Left lung (tissue), 10 donors: ENCODE results near the gene NDUFS7. TPM values are rescaled to one million over a fixed set of nuclear protein-coding genes. Genes with fewer than 3 reads are reported as not detected.
A peak's percentile ranks its signal among the peaks of the same experiment; 100 is the strongest.

Experiments
- ATAC-seq: fragments of 200-7000 bp; cut with Tn5 transposase; one replicate; pipeline ENCODE4 v1.9.1; 2020; ENCODE audit warnings: moderate library complexity
- DNase-seq, 4 donors: peaks; one replicate each; pipeline ENCODE4 v3.0.0-alpha.2; 2013 to 2020
- H3K27ac ChIP-seq, 2 donors: fragments of 200-600 bp; sonication (generic) in 1 of 2; one replicate each; pipeline versions ENCODE4 v1.5.0 to v1.8.0; 2020 to 2021
- H3K27me3 ChIP-seq, 2 donors: fragments of 200-600 bp; sonication (generic) in 1 of 2; one replicate each; pipeline versions ENCODE4 v1.5.0 to v1.8.0; 2020 to 2021
- H3K36me3 ChIP-seq, 2 donors: fragments of 200-600 bp; sonication (generic) in 1 of 2; one replicate each; pipeline versions ENCODE4 v1.5.0 to v1.8.0; 2020 to 2021
- H3K4me1 ChIP-seq, 2 donors: fragments of 200-600 bp; one replicate each; pipeline ENCODE4 v1.8.0; 2021
- H3K4me3 ChIP-seq, 2 donors: fragments of 200-600 bp; sonication (generic) in 1 of 2; one replicate each; pipeline versions ENCODE4 v1.5.0 to v1.8.0; 2020 to 2021; ENCODE audit warnings: mild to moderate bottlenecking in 1 of 2
- H3K9me3 ChIP-seq, 2 donors: fragments of 200-600 bp; sonication (generic) in 1 of 2; one replicate each; pipeline versions ENCODE4 v1.5.0 to v1.8.0; 2020 to 2021
- CTCF ChIP-seq, 2 donors: fragments of 200-600 bp; sonication (generic) in 1 of 2; IDR thresholded peaks; one replicate each; pipeline versions ENCODE4 v1.5.0 to v1.8.0; 2021; ENCODE audit warnings: antibody characterized with exemption in 2 of 2
- intact Hi-C, 2 donors: fragments of 100-400 bp; cut with DNase I; formaldehyde crosslinking; loops; one replicate each; pipeline versions ENCODE4 v1.11.2 to v1.14.2; 2022
- polyA plus RNA-seq, 6 donors: library from polyadenylated mRNA; unstranded; fragments of 120-200 nt; gene quantifications; one replicate each; pipeline ENCODE4 v1.2.1, GENCODE V29; 2013; ENCODE audit not compliant: insufficient read length in 6 of 6
- total RNA-seq, 2 donors: library from RNA; stranded (reverse); fragmentation: NEBNext Ultra II Directional; extraction: Animal tissue kit (Norgen Biotek cat#: 25700); gene quantifications; one replicate each; pipeline ENCODE4 v1.2.1, GENCODE V29; 2021
- donor health status: DM: no; HTN: yes; CAD: no.
- donor health status: DM: no; HTN: no; CAD: no.

The NDUFS7 gene
- total and polyA plus RNA-seq, 8 donors = 30.3 to 85.4 (median 42.0) TPM

GRCh38 chr19:1412323-1412923 is 28.7 kb downstream of the NDUFS7 start:
- H3K4me3 ChIP-seq = no peak overlapping the region
- DNase-seq (peak in 2 of 4 donors; percentile 28 to 74), ATAC-seq (no peak)
- intact Hi-C loops = no loop called here
- peak overlapping the region in 1 of 2 donors; percentile 63 for H3K27ac ChIP-seq
- no peak for TF ChIP-seq CTCF (IDR thresholded peaks at IDR 0.05)
- H3K4me1 ChIP-seq = peaks cover 63 to 91% of the 10 kb centered on the region in 2 donors
- H3K9me3 ChIP-seq = no peaks in the 10 kb centered on the region
- no peaks in the 10 kb centered on the region for H3K27me3 ChIP-seq
- peaks cover 6 to 30% of the 10 kb centered on the region in 2 donors for H3K36me3 ChIP-seq

GRCh38 chr19:1412995-1413800 is 29.5 kb downstream of the NDUFS7 start:
- Histone ChIP-seq H3K27ac (peak overlapping the region in 1 of 2 donors; percentile 13), H3K9me3 (no peaks in the 10 kb centered on the region), H3K4me1 (peaks cover 68 to 96% of the 10 kb centered on the region in 2 donors), H3K27me3 (no peaks in the 10 kb centered on the region), H3K4me3 (no peak overlapping the region), H3K36me3 (peaks cover 6 to 37% of the 10 kb centered on the region in 2 donors)
- DNase-seq (peak in 2 of 4 donors; percentile 32 to 79), ATAC-seq (no peak)
- no peak for TF ChIP-seq CTCF (IDR thresholded peaks at IDR 0.05)
- intact Hi-C loops = no loop called here

- Histone ChIP-seq H3K27me3 (no peaks in the 10 kb centered on the region), H3K9me3 (no peaks in the 10 kb centered on the region), H3K4me1 (peaks cover 44 to 69% of the 10 kb centered on the region in 2 donors), H3K36me3 (peaks cover 6 to 55% of the 10 kb centered on the region in 2 donors), H3K4me3 (peak overlapping the region in 1 of 2 donors; percentile 6), H3K27ac (peak overlapping the region; percentile 78 to 89)
- intact Hi-C loops = no loop called here
- no peak for ATAC-seq
- peak in 1 of 4 donors; percentile 77 for DNase-seq
- no peak for TF ChIP-seq CTCF (IDR thresholded peaks at IDR 0.05)
Observed at GRCh38 chr19:1416014-1416841, 32.5 kb downstream of the NDUFS7 start.

GRCh38 chr19:1417145-1417544 is 33.4 kb downstream of the NDUFS7 start:
- ATAC-seq (no peak), DNase-seq (no peak)
- Histone ChIP-seq H3K4me3 (no peak overlapping the region), H3K9me3 (no peaks in the 10 kb centered on the region), H3K4me1 (peaks cover 36 to 60% of the 10 kb centered on the region in 2 donors), H3K36me3 (peaks cover 6 to 64% of the 10 kb centered on the region in 2 donors), H3K27me3 (no peaks in the 10 kb centered on the region), H3K27ac (peak overlapping the region in 1 of 2 donors; percentile 78)
- TF ChIP-seq CTCF (IDR thresholded peaks at IDR 0.05) = no peak
- intact Hi-C loops = no loop called here
